Peyer's patch (tissue), 4 donors: Measurements from ENCODE around the gene VMP1.

Experiments used
- POLR2A ChIP-seq, 2 donors: fragments of 450-650 bp; IDR thresholded peaks; one replicate each; pipeline ENCODE4 v1.5.1; 2017; ENCODE audit warnings: antibody characterized with exemption in 2 of 2, mild to moderate bottlenecking in 2 of 2, moderate library complexity in 2 of 2
- TF ChIP-seq, protein P1 (sequence below), 6 experiments: fragments of 450-650 bp in 4 of 6; fragments of 200-600 bp in 2 of 6; sonication (generic) in 1 of 6; IDR thresholded peaks; one replicate each; pipeline ENCODE4 v1.5.1; 2017 to 2019; ENCODE audit warnings: antibody characterized with exemption in 6 of 6, mild to moderate bottlenecking in 3 of 6, moderate library complexity in 1 of 6

DNA sequence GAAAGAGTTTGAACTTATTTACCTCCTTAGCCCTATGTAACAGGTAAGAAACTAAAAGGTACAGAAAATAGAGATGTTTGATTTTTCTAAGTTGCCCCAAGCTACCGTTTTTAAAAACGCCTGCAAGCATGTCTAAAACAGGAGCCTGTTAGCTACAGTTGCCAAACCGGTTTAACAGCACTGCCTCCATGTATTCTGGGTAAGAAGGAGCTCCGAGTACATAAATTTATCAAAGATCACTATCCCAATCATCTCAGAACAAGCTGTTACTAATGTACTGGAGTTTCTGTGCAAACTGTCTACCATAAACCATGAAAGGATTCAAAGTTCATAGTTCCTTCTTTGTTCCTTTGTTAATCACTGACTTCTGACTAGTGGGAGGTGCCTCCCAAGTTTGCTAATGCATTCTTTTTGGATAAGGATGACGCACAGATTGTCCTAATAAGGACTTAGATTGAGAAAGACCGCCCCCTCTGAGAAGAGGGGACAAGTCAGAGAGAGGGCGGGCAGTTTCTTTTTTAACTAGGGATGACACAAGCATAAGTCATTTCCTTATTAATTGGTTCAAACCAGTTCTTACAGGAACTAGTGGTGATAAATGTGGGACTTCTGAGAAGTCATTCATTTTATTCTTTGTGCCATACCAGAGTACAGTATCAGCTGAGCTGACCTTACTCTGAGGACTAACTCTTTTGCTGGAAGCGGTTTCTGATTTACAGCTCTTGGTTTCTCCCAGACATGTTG is 130.0 kb downstream of the VMP1 start:
- TF ChIP-seq, protein P1, sequence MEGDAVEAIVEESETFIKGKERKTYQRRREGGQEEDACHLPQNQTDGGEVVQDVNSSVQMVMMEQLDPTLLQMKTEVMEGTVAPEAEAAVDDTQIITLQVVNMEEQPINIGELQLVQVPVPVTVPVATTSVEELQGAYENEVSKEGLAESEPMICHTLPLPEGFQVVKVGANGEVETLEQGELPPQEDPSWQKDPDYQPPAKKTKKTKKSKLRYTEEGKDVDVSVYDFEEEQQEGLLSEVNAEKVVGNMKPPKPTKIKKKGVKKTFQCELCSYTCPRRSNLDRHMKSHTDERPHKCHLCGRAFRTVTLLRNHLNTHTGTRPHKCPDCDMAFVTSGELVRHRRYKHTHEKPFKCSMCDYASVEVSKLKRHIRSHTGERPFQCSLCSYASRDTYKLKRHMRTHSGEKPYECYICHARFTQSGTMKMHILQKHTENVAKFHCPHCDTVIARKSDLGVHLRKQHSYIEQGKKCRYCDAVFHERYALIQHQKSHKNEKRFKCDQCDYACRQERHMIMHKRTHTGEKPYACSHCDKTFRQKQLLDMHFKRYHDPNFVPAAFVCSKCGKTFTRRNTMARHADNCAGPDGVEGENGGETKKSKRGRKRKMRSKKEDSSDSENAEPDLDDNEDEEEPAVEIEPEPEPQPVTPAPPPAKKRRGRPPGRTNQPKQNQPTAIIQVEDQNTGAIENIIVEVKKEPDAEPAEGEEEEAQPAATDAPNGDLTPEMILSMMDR (IDR thresholded peaks at IDR 0.05) = peak in 2 of 6 experiments; percentile 1 to 32
- TF ChIP-seq POLR2A (IDR thresholded peaks at IDR 0.05) = peak; percentile 97 to 99
